ENCODE results near the gene ACLY.

ACLY gene

GRCh38 chr17:41918314-41919164 is at the start of gene ACLY:
Gene ACLY, minus strand, starts transcription at chr17:41918951. Its CDS starts 5,078 bp downstream, at chr17:41913873.
- DNase-seq (ENCODE audit: low read depth in 1 of 2, low spot score in 1 of 2): peak; percentile 86 to 94

- DNase-seq (ENCODE audit: low read depth in 1 of 2, low spot score in 1 of 2): no peak
These were observed 49.3 kb upstream of the ACLY start for GRCh38 chr17:41967921-41968578.

GRCh38 chr17:41967141-41967920 is 48.6 kb upstream of the ACLY start:
- DNase-seq (ENCODE audit: low read depth in 1 of 2, low spot score in 1 of 2): peak in 1 of 2 donors; percentile 17

- peak; percentile 81 to 87 for DNase-seq (ENCODE audit: low read depth in 1 of 2, low spot score in 1 of 2)
These were observed 47.9 kb upstream of the ACLY start, which contains the start of gene CNP for GRCh38 chr17:41966463-41967140. Gene CNP, plus strand, starts transcription at chr17:41966795. Its CDS starts 90 bp downstream, at chr17:41966885.

GRCh38 chr17:41965694-41966462 is 47.1 kb upstream of the ACLY start:
- DNase-seq (ENCODE audit: low read depth in 1 of 2, low spot score in 1 of 2): peak; percentile 39 to 41

- DNase-seq (ENCODE audit: low read depth in 1 of 2, low spot score in 1 of 2): peak; percentile 46 to 51
These were observed 44.1 kb upstream of the ACLY start for GRCh38 chr17:41962768-41963434.

GRCh38 chr17:41962111-41962510 is 43.4 kb upstream of the ACLY start:
- no peak for DNase-seq (ENCODE audit: low read depth in 1 of 2, low spot score in 1 of 2)

- no peak for DNase-seq (ENCODE audit: low read depth in 1 of 2, low spot score in 1 of 2)
These were observed 40.8 kb upstream of the ACLY start for GRCh38 chr17:41959336-41960095.

- no peak for DNase-seq (ENCODE audit: low read depth in 1 of 2, low spot score in 1 of 2)
These were observed 40.2 kb upstream of the ACLY start for GRCh38 chr17:41959030-41959335.

GRCh38 chr17:41957869-41958439 is 39.2 kb upstream of the ACLY start:
- no peak for DNase-seq (ENCODE audit: low read depth in 1 of 2, low spot score in 1 of 2)

- no peak for DNase-seq (ENCODE audit: low read depth in 1 of 2, low spot score in 1 of 2)
These were observed 38.5 kb upstream of the ACLY start for GRCh38 chr17:41957031-41957868.

- no peak for DNase-seq (ENCODE audit: low read depth in 1 of 2, low spot score in 1 of 2)
These were observed 37.8 kb upstream of the ACLY start for GRCh38 chr17:41956522-41956921.

- no peak for DNase-seq (ENCODE audit: low read depth in 1 of 2, low spot score in 1 of 2)
These were observed 30.2 kb upstream of the ACLY start for GRCh38 chr17:41948762-41949460.

GRCh38 chr17:41944943-41945342 is 26.2 kb upstream of the ACLY start:
- DNase-seq (ENCODE audit: low read depth in 1 of 2, low spot score in 1 of 2): no peak

- DNase-seq (ENCODE audit: low read depth in 1 of 2, low spot score in 1 of 2): no peak
These were observed 24.7 kb upstream of the ACLY start for GRCh38 chr17:41943492-41943891.

GRCh38 chr17:41942626-41943373 is 24.0 kb upstream of the ACLY start:
- DNase-seq (ENCODE audit: low read depth in 1 of 2, low spot score in 1 of 2): no peak

GRCh38 chr17:41941168-41941567 is 22.4 kb upstream of the ACLY start:
- no peak for DNase-seq (ENCODE audit: low read depth in 1 of 2, low spot score in 1 of 2)
